Epithelial cell of esophagus (primary cell): ENCODE data around the gene MAPK4.

Experiments used
- DNase-seq: peaks from one replicate; pipeline ENCODE4 v3.0.0; 2010; ENCODE audit warnings: low read depth
- H3K4me3 ChIP-seq: 2 replicates; pipeline ENCODE4 v1.5.1; 2011; ENCODE audit warnings: mild to moderate bottlenecking, low read length, control low read depth
- CTCF ChIP-seq: IDR thresholded peaks from 2 replicates; pipeline ENCODE4 v1.5.1; 2011; ENCODE audit warnings: low read depth, mild to moderate bottlenecking, low read length, control low read depth, inconsistent platforms; ENCODE audit not compliant: insufficient read depth; ENCODE audit errors: missing control alignments

The MAPK4 gene

DNA sequence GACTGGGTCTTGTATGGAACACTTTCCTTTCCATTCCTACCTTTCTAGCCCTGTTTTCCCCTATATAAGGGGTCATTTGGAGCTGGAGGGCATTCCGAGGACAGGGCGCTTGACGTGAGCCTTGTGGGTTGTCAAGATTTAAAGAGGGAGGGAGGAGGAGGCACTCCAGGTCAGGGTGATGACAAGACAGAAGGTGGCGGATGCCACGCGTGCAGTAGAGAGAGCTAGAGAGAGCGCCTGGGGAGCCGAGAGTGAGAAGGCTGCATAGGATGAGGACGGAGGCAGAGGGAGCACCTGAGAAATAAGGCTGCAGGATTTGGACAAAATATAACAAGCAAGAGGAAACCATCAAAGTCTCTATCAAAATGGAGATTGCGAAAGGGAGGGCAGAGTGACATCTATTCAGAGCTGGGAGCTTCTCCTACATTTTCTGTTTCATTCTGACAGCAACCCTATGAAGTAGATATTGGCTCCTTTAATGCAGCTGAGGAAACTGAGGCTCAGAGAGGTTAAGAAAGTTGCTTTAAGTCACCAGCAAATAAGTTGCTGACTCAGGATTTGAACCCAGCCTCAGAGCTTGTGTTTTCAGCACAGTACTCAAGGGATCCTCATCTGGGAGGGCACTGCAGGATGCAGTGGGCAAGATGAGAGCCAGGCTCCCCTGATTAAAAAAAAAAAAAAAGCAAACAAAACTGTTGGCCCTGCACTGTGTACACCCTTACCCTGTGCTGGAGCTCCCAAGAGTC, 135.7 kb downstream of the MAPK4 start:
- TF ChIP-seq CTCF: no peak
- no peak overlapping the region for H3K4me3 ChIP-seq
- no peak for DNase-seq

DNA sequence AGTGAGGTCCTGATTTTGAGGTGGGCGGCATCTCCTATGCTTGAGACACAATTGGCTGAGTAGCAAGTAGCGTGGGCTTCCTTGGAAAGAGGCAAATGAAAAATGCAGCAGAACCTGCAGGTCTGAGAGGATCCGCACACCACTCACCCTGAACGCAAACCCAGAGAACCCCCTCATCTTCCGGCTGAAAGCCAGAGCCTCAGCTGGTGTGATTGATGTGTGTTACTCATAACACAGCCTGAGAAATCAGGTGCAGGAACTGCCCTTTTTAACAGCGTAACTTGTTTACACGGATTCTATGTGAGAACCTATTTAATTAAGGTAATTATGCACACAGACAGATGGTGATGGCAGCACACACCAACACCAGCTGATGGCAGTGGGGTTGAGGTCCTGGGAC, 136.5 kb downstream of the MAPK4 start:
- DNase-seq: no peak
- H3K4me3 ChIP-seq: no peak overlapping the region
- TF ChIP-seq CTCF: no peak

GRCh38 chr18:50696929-50697328, 137.0 kb downstream of the MAPK4 start:
- no peak for DNase-seq
- no peak for TF ChIP-seq CTCF
- no peak overlapping the region for H3K4me3 ChIP-seq

DNA sequence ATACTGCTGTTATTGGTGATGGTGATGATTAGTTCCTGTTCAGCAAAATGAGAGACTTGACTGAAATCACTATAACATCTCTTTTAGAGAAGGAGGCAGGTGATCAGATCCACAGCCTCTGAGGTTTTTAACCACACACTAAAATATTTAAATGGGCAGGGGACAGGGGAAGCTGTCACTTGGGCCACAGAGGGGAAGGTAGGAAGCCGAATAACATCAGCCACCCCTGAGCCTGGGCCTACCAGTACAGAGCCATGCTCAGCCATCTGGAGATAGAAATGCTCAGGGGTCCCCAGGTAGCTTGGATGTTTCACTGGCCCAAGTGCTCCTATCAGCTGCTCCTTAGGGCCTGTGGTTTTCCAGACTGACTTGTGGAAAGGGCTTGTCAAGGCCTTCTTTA, 137.6 kb downstream of the MAPK4 start:
- H3K4me3 ChIP-seq: no peak overlapping the region
- DNase-seq: no peak
- no peak for TF ChIP-seq CTCF

- DNase-seq: no peak
- TF ChIP-seq CTCF: no peak
- no peak overlapping the region for H3K4me3 ChIP-seq
Measured at GRCh38 chr18:50700245-50701165, 140.6 kb downstream of the MAPK4 start.

GRCh38 chr18:50704357-50704940, 144.6 kb downstream of the MAPK4 start:
- TF ChIP-seq CTCF: no peak
- no peak overlapping the region for H3K4me3 ChIP-seq
- no peak for DNase-seq
